K562 (cell line): ENCODE measurements around the gene MUC5B. TPM values are rescaled to one million over a fixed set of nuclear protein-coding genes. Genes with fewer than 3 reads are reported as not detected.

ENCODE experiments used
- ATAC-seq: fragments of 200-7000 bp; cut with Tn5 transposase; 3 replicates; pipeline ENCODE4 v1.9.1; 2020; ENCODE audit warnings: moderate library complexity
- BruUV-seq: library from RNA; stranded (reverse); fragments of 400-500 nt; replicated peaks from 2 replicates; lab custom pipeline; 2021; lab: Mats Ljungman, UMichigan
- CTCF ChIA-PET: fragments of 300-600 bp; formaldehyde crosslinking; extraction: SDS; loops from one replicate; lab custom pipeline; 2021; ENCODE audit warnings: low intra/inter-chr PET ratio; lab: Yijun Ruan, JAX
- POLR2A ChIA-PET: fragments of 300-600, 350-650 bp; sonication (Branson Sonifier 250); formaldehyde crosslinking; extraction: SDS; loops from one replicate; lab custom pipeline; 2021; ENCODE audit warnings: antibody characterized with exemption, inconsistent platforms; lab: Yijun Ruan, JAX
- DNase-seq, 4 experiments: peaks; one replicate each; pipeline versions ENCODE4 v3.0.0 to v3.0.0-alpha.2; 2011 to 2018; ENCODE audit warnings: low spot score in 3 of 4, mixed read lengths in 3 of 4; ENCODE audit errors: extremely low read depth in 1 of 4
- FAIRE-seq: peaks from 2 replicates; lab custom pipeline; 2011; peaks lifted over from hg19 to GRCh38; lab: Jason Lieb, UNC
- H2AFZ ChIP-seq: 2 replicates; pipeline ENCODE4 v1.6.0; 2011; ENCODE audit warnings: low read depth, low read length, control low read depth, inconsistent platforms
- H3K27ac ChIP-seq: fragments of 200-600 bp; 3 replicates; pipeline ENCODE4 v1.8.0; 2011; ENCODE audit warnings: low read depth, mild to moderate bottlenecking, control low read depth, inconsistent platforms, low read length, moderate library complexity, mixed read lengths; ENCODE audit errors: extremely low read depth
- H3K27me3 ChIP-seq, 2 experiments: fragments of 300-600 bp in 1 of 2; 2 replicates in 1 of 2; 3 replicates in 1 of 2; pipeline versions ENCODE4 v1.6.0 to v1.8.0; 2011; ENCODE audit warnings: inconsistent platforms in 2 of 2, low read length in 2 of 2, mild to moderate bottlenecking in 1 of 2, mixed read lengths in 1 of 2, moderate library complexity in 1 of 2; ENCODE audit not compliant: control insufficient read depth in 2 of 2, insufficient read depth in 2 of 2
- H3K36me3 ChIP-seq: fragments of 300-600 bp; 3 replicates; pipeline ENCODE4 v1.8.0; 2011; ENCODE audit warnings: mild to moderate bottlenecking, low read length, inconsistent platforms; ENCODE audit not compliant: control insufficient read depth, insufficient read depth
- H3K4me1 ChIP-seq, 2 experiments: fragments of 200-600 bp in 1 of 2; replicated peaks in 1 of 2; 2 replicates in 1 of 2; 3 replicates in 1 of 2; pipeline versions ENCODE4 v1.5.1 to v1.8.0; 2011; ENCODE audit warnings: inconsistent platforms in 2 of 2, low read length in 2 of 2, mild to moderate bottlenecking in 1 of 2, mixed read lengths in 1 of 2, moderate library complexity in 1 of 2; ENCODE audit not compliant: control insufficient read depth in 2 of 2, insufficient read depth in 2 of 2
- H3K4me2 ChIP-seq: 2 replicates; pipeline ENCODE4 v1.6.1; 2011; ENCODE audit warnings: low read length, control low read depth, inconsistent platforms, mixed read lengths; ENCODE audit not compliant: insufficient read depth
- H3K4me3 ChIP-seq: fragments of 200-600 bp; sonication (generic), shearing (Covaris generic); 2 replicates; pipeline ENCODE4 v1.5.1; 2016; ENCODE audit warnings: control low read depth, inconsistent platforms
- H3K79me2 ChIP-seq: fragments of 200-600 bp; 3 replicates; pipeline ENCODE4 v1.8.0; 2011; ENCODE audit warnings: low read length, inconsistent platforms; ENCODE audit not compliant: control insufficient read depth, insufficient read depth
- H3K9ac ChIP-seq, 2 experiments: 2 replicates each; pipeline versions ENCODE4 v1.6.0 to v1.6.1; 2011; ENCODE audit warnings: low read depth in 2 of 2, low read length in 2 of 2, control low read depth in 1 of 2, inconsistent platforms in 1 of 2, mild to moderate bottlenecking in 1 of 2, mixed read lengths in 1 of 2; ENCODE audit not compliant: insufficient read depth in 1 of 2
- H3K9me1 ChIP-seq: one replicate; pipeline ENCODE4 v1.6.0; 2011; ENCODE audit warnings: inconsistent platforms, mild to moderate bottlenecking, low read length, moderate library complexity; ENCODE audit not compliant: control insufficient read depth, insufficient read depth
- H3K9me3 ChIP-seq: replicated peaks from 2 replicates; pipeline ENCODE4 v1.5.1; 2011; ENCODE audit warnings: low read depth, low read length, inconsistent platforms; ENCODE audit not compliant: control insufficient read depth, insufficient read depth
- H4K20me1 ChIP-seq: replicated peaks from 2 replicates; pipeline ENCODE4 v1.6.1; 2011; ENCODE audit warnings: low read length, inconsistent platforms, mixed read lengths; ENCODE audit not compliant: control insufficient read depth, insufficient read depth
- NBN ChIP-seq: fragments of 450-650 bp; IDR thresholded peaks from 2 replicates; pipeline ENCODE4 v1.6.1; 2016; ENCODE audit warnings: low read depth, mild to moderate bottlenecking
- ZNF699 ChIP-seq: fragments of 250-450 bp; sonication (Bioruptor Pico); IDR thresholded peaks from 2 replicates; pipeline ENCODE4 v1.8.0; 2021; ENCODE audit warnings: mild to moderate bottlenecking, moderate library complexity; ENCODE audit not compliant: insufficient replicate concordance
- ZNF717 ChIP-seq: fragments of 250-450 bp; sonication (Bioruptor Pico); IDR thresholded peaks from 2 replicates; pipeline ENCODE4 v1.5.0; 2021
- WGBS: fragments of 100-300 bp; shearing (Covaris generic); methylation state at CpG from one replicate; pipeline ENCODE4 v1.1.6; 2016; ENCODE audit warnings: low coverage, mixed read lengths; ENCODE audit not compliant: insufficient coverage; ENCODE audit errors: missing lambda C conversion rate; 5-methylcytosine and 5-hydroxymethylcytosine counted together
- in situ Hi-C: fragments of 300-500 bp; cut with MboI; formaldehyde crosslinking; loops from 4 replicates; pipeline ENCODE4 v1.15.0; 2018; ENCODE audit warnings: inconsistent platforms, mixed read lengths
- intact Hi-C: fragments of 100-400 bp; cut with micrococcal nuclease; formaldehyde crosslinking; loops from 2 replicates; pipeline ENCODE4 v1.14.2; 2022
- polyA plus RNA-seq, 8 experiments: library from polyadenylated mRNA; depleted of rRNA in 4 of 8; stranded (reverse) in 5 of 8; unstranded in 3 of 8; fragments of >200 nt; fragmentation: Nextera tagmentation in 2 of 8; fragmentation: Illumina TruSeq in 1 of 8; extraction: Ambion mirVana in 2 of 8; extraction: Trizol in 1 of 8; gene quantifications; 2 replicates each; pipeline versions ENCODE4 v1.2.1 to v1.2.3, GENCODE V29; 2011 to 2014; ENCODE audit warnings: inconsistent platforms in 1 of 8, missing spikeins in 1 of 8
- total RNA-seq, 7 experiments: library from RNA; depleted of rRNA in 6 of 7; stranded (reverse); fragments of >200 nt in 6 of 7; fragmentation: Illumina TruSeq in 2 of 7; extraction: Trizol in 2 of 7; gene quantifications; 2 replicates each; pipeline versions ENCODE4 v1.2.1 to v1.2.3, GENCODE V29; 2011 to 2021; ENCODE audit warnings: low replicate concordance in 1 of 7

Gene MUC5B
- total and polyA plus RNA-seq, 9 of the 15 experiments (the other 6 are each of a cell fraction or from before 2014, with no cell fraction given): 0.04 to 0.95 TPM; not detected in 7

DNA sequence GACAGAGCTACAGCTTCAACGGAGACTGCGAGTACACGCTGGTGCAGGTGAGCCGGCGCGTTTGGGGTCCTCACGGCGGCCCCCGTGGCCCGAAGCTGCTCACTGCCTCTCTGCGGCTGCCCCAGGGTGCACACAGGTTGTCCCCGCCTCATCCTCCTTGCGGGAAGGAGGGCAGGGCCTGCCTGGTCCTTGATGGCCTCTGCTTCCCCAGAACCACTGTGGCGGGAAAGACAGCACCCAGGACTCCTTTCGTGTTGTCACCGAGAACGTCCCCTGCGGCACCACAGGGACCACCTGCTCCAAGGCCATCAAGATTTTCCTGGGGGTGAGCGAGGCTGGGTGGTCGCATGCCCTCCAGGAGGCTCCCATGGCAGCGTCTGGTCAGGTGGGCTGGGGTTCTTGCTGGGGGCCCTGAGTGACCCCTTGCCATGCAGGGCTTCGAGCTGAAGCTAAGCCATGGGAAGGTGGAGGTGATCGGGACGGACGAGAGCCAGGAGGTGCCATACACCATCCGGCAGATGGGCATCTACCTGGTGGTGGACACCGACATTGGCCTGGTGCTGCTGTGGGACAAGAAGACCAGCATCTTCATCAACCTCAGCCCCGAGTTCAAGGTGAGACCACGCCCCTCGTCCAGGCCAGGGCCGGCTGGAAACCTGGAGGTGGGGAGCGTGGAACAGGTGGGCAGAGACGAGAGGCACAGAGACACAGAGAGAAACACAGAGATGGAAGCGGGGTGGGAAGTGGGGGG is 45.7 kb upstream of the MUC5B start:
- no peak for TF ChIP-seq ZNF717 (CRISPR knock-in tag)
- TF ChIP-seq, all 486 proteins: peak for 0
- FAIRE-seq (no peak), DNase-seq (no peak), ATAC-seq (no peak)
- peaks cover 0 to 19% of the 10 kb centered on the region in 2 experiments; a peak in 2 of 5 replicates for H3K27me3 ChIP-seq
- H3K4me3 ChIP-seq: no peak overlapping the region
- no peak overlapping the region for H3K27ac ChIP-seq
- intact Hi-C loops (no loop called here), in situ Hi-C loops (no loop called here)
- peaks cover 0 to 18% of the 10 kb centered on the region in 2 experiments; a peak in 1 of 5 replicates for H3K4me1 ChIP-seq
- H3K79me2 ChIP-seq: no peaks in the 10 kb centered on the region
- BruUV-seq: no TSS peak
- ChIA-PET POLR2A (no interaction called here), CTCF (no interaction called here)
- 6% methylated on average over 23 of the region's 34 CpGs for WGBS
- H3K9me1 ChIP-seq: no peaks in the 10 kb centered on the region
- no peak overlapping the region for H3K4me2 ChIP-seq
- H2AFZ ChIP-seq: no peak overlapping the region
- no peak overlapping the region for H3K9ac ChIP-seq
- H3K9me3 ChIP-seq: peaks cover 2% of the 10 kb centered on the region; the same call in 1 of the 2 replicates
- H3K36me3 ChIP-seq: no peaks in the 10 kb centered on the region
- H4K20me1 ChIP-seq: no peaks in the 10 kb centered on the region

DNA sequence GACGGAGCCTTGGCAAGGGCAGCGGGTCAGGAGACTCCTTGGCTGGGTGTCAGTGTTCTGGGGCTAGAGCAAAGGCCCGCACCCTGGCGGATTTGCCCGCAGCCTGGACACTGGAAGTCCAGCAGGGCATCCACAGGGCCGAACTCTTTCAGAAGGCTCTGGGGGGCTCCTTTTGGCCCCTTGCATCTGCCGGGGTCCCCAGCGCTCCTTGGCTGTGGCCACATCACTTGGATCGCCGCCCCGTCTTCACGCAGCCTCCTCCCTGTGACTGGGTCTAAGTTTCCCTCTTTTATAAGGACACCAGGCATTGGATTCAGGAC is 45.1 kb upstream of the MUC5B start:
- peaks cover 0 to 18% of the 10 kb centered on the region in 2 experiments; a peak in 1 of 5 replicates for H3K4me1 ChIP-seq
- H3K9ac ChIP-seq: no peak overlapping the region
- H3K27ac ChIP-seq: no peak overlapping the region
- no peak overlapping the region for H3K4me2 ChIP-seq
- H2AFZ ChIP-seq: no peak overlapping the region
- no peaks in the 10 kb centered on the region for H3K79me2 ChIP-seq
- in situ Hi-C loops (no loop called here), intact Hi-C loops (no loop called here)
- no peak for ATAC-seq
- 3% methylated on average over 12 of the region's 12 CpGs for WGBS
- no peak for FAIRE-seq
- TF ChIP-seq NBN: no peak
- no peak for TF ChIP-seq ZNF699 (CRISPR knock-in tag)
- H3K4me3 ChIP-seq: no peak overlapping the region
- H3K9me3 ChIP-seq: peaks cover 2% of the 10 kb centered on the region; the same call in 1 of the 2 replicates
- no TSS peak for BruUV-seq
- no peak for DNase-seq
- ChIA-PET POLR2A (no interaction called here), CTCF (no interaction called here)
- H4K20me1 ChIP-seq: no peaks in the 10 kb centered on the region
- no peaks in the 10 kb centered on the region for H3K36me3 ChIP-seq
- no peaks in the 10 kb centered on the region for H3K9me1 ChIP-seq
- peaks cover 0 to 22% of the 10 kb centered on the region in 2 experiments; a peak in 2 of 5 replicates for H3K27me3 ChIP-seq
